Measurements from ENCODE around the gene NXT1.
"Not testable (repeated sequence)": the region's sequence is repeated elsewhere in the genome, so short reads cannot be mapped to it uniquely, and the experiment has no call there.

Gene NXT1

DNA sequence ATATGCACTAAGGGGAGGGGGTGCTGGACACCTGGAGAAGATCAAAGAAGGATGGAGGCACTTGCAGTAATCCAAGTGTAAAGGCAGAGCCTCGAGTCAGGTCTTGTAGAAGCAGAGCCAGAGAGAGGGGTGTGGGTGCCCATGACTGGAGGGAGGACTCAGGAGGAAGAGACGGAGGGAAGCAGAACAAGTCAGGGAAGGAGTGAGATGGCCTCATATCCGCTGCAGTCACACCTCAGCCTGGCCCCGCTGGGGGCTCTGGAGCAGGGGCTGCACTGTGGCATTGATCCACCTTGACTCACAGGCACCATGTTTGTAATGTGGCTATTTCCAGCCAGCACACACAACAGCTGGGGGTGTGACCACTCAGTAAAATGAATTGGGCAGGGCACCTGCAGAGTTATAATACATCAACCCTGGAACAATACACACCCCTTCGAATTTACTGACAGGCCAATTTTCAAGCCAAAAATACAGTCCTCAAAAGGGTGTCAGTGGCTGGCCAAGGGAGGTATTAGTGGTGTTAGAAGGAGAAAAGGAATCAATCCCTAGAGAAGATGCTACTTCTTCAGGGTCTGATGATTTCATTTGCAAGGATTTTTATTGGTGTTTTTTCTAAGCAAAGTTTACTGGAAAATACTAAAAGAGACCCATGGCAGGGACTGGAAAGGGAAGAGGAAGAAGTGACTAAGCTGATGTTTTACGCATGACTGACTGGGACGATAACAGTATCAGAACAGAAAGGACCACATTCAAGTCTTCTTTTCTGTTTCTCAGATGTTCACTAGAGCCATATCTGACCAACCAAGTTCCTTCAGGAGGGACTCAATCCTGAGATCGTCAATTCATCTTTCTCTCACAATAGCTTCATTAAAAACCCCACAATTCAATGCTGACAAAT, 18.9 kb upstream of the NXT1 start:
- DNase-seq (ENCODE audit: low spot score) = no peak

- no peak for DNase-seq (ENCODE audit: low spot score)
Measured at GRCh38 chr20:23332467-23332866, 18.1 kb upstream of the NXT1 start.

DNA sequence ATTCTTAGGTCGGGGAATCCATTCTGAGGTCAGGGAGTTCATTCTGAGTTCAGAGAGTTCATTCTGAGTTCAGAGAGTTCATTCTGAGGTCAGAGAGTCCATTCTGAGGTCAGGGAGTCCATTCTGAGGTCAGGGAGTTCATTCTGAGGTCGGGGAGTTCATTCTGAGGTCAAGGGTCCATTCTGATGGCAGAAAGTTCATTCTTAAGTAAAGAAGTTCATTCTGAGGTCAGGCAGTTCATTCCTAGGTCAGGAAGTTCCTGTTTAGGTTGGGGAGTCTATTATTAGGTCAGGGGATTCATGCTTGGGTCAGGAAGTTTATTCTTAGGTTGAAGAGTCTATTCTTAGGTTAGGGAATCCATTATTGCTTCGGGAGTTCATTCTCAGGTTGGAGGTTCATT, 16.5 kb upstream of the NXT1 start:
- DNase-seq (ENCODE audit: low spot score) = no peak

GRCh38 chr20:23335521-23335920, 15.1 kb upstream of the NXT1 start:
- no peak for DNase-seq (ENCODE audit: low spot score)

DNA sequence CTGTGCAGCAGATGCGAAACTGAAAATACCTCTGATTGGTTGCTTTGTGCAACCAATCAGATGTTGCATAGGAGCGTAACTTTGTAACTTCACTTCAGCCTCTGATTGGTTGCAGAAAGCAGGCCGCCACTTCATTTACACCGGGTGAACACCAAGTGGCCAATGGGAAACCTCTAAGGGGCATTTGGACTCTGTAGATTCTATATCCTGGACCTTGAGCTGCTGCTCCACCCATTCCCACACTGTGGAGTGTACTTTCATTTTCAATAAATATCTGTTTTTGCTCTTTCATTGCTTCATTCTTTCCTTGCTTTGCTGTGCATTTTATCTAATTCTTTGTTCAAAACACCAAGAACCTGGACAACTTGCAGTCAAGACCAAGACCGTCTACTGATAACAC, 14.1 kb upstream of the NXT1 start:
- no peak for DNase-seq (ENCODE audit: low spot score)

DNA sequence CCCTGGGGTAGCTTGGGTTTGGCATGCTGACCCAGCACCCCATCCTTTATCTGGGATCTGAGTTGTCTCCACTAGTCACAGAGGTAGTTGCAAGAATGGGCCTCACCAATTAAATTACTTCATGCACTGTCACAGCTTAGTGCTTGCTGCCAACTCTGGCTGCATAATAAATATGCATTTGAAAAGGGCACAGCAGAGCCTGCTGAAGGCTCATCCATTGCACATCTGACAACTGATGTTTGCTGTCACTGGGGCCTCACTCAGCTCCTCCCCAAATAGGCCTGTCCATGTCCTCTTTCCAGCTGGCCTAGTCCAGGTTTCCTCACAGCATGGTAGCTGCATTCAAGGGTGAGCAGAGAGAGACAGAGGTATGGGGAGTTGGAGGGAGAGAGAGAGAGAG, 13.3 kb upstream of the NXT1 start:
- DNase-seq (ENCODE audit: low spot score) = no peak

- DNase-seq (ENCODE audit: low spot score) = no peak
Measured at GRCh38 chr20:23339986-23340385, 10.6 kb upstream of the NXT1 start.

DNA sequence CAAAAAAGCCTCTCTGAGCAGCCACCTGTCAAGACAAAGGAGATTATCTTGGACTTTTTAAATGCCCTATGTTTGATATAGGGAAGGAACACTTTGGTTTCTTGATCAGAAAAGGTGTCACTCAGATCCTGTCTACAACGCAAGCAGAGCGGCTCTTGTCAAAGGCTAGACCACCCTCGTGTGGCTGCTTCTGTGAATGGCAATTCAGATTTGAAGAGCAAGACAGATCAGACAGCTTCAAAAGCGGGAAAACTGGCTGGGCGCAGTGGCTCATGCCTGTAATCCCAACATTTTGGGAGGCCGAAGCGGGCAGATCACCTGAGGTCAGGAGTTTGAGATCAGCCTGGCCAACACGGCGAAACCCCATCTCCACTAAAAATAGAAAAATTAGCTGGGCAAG, 10.1 kb upstream of the NXT1 start:
- peak; percentile 71 for DNase-seq (ENCODE audit: low spot score)

DNA sequence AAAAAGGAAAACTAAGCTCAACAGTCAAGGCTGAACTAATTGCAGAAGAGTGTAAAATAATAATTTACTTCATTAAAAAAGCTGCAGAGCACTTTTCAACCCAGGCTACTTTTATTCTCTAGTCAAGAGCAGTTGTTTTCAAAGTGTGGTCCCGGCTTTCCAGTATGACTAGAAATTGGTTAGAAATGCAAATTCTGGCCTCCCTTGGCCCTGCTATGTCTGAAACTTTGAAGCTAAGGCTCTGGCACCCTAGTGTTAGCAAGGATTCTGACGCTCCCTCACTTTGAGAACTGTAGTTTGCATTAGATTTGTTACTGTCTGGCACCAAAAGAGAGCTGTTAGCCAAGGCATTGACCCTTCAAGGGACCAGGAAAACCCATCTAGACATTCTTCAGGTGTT, 9.5 kb upstream of the NXT1 start:
- no peak for DNase-seq (ENCODE audit: low spot score)

DNA sequence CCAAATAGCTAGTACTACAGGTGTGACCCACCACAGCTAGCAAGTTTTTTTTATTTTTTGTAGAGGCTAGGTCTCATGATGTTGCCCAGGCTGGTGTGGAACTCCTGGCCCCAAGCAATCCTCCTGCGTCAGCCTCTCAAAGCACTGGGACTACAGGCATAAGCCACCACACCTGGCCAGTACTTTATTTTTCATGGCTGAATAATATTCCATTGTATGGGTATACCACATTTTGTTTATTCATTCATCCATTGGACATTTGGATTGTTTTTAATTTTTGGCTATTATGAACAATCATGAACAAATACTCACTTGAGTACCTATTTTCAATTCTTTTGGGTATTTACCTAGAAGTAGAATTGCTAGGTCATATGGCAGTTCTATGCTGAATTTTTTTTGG, 7.0 kb upstream of the NXT1 start:
- DNase-seq (ENCODE audit: low spot score) = no peak

- no peak for DNase-seq (ENCODE audit: low spot score)
Measured at GRCh38 chr20:23344336-23344735, 6.3 kb upstream of the NXT1 start.

GRCh38 chr20:23346002-23346401, 4.6 kb upstream of the NXT1 start:
- DNase-seq (ENCODE audit: low spot score) = no peak

GRCh38 chr20:23347791-23348190, 2.8 kb upstream of the NXT1 start:
- no peak for DNase-seq (ENCODE audit: low spot score)

GRCh38 chr20:23348510-23348909, 2.1 kb upstream of the NXT1 start:
- DNase-seq (ENCODE audit: low spot score) = not testable (repeated sequence)

GRCh38 chr20:23349338-23350195, 1.0 kb upstream of the NXT1 start:
- peak; percentile 82 for DNase-seq (ENCODE audit: low spot score)

DNA sequence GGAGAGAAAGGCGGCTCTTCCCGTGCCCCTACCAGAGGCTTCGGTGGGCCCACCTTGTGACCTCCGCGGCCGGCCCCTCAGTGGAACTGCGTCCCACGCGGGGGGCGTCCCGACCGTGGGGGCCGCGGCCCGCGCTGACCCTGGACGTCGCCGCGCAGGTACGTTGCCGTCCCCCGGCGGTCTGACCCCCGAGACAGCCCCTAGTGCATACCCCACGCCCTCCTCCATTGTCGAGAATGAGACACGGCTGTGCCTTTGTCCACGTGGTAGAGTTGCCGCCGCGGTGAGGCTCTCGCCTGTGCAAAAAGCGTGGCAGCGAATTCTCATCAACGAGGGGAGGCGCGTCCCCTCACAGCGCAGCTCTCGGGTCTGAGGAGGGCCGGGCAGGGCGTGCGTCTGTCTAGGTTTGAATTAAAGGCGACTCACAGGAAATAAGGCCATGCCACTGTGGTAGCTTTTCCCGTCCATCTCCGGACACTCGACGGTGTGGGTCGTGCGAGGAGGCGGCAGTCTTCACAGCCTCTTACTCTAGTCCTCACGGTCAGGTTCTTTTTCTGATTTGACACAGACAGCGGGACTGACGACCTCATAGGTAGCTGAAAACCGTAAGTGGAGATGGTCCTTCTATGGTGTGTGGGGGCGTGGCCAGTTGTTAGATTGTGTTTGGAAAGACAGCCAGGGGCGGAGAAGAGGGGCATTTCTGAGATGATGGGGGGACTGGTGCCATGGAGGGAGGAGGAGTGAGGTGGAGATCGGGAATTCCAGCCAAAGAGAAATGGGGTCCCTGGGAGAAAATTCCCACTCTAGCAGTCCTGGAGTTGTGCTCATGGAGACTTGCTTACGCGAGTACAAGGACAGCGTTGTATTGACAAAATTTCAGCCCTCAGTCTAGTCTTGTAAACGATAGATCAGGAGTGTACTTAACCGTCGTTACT, 580 bp downstream of the NXT1 start:
- peak; percentile 81 for DNase-seq (ENCODE audit: low spot score)

DNA sequence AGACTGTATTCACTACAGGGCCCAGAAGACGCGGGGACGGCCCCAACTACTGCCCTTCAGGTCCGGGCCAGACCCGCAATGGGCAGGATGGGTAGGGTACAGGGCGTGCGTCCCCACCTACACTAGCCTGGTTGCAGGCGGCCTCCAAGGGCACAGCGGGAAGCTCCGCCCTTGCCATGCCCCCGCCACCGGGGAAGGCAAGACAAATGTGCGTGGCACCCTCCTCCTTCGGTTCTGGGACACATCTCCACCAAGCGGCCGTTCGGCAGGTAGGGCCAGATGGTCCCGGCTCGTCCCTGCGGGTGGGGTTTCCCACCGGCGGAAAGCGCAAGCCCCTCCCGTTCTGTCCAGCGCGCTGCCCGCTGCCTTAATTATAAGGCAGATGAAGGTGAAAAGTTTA, 5.6 kb downstream of the NXT1 start:
- no peak for DNase-seq (ENCODE audit: low spot score)

DNA sequence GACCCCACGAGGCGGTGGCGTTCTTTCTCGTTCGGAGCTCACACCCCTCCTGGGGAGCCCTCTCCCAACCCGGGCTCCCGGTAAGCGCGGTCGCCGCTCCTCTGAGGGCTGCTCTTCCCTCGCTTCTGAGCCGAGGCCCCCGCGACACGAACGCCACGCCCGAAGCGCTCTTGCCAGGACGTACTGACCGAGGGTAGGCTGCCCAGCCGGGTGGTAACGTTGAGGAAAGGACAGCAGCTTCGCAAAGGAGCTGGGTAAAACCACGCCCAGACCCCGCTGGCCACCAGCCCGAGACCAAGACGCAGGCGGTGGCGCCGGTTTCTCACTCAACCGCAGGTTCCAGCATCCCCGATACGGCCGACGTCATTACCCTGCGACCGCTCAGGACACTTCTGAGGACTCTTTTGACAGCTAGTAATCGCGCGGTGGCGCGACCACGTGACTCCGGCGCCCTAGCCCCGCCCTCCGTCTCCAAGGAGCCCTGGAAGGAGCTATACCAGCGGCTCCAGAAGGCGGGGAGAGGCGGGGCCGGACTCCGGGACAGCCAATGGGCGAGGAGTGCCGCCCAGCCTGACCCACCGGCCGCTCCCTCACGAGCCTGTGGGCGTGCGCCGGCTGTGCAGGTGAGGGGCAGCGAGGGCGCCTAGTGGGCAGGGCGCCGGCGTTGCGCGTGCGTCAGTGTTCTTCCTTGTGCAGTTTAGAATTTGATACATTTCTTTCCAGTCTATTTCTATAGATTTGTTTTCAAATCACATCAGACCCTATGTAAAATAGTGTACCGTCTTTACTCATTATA, 7.4 kb downstream of the NXT1 start:
- peak; percentile 99 for DNase-seq (ENCODE audit: low spot score)

GRCh38 chr20:23358563-23358906, 7.9 kb downstream of the NXT1 start:
- DNase-seq (ENCODE audit: low spot score) = no peak

DNA sequence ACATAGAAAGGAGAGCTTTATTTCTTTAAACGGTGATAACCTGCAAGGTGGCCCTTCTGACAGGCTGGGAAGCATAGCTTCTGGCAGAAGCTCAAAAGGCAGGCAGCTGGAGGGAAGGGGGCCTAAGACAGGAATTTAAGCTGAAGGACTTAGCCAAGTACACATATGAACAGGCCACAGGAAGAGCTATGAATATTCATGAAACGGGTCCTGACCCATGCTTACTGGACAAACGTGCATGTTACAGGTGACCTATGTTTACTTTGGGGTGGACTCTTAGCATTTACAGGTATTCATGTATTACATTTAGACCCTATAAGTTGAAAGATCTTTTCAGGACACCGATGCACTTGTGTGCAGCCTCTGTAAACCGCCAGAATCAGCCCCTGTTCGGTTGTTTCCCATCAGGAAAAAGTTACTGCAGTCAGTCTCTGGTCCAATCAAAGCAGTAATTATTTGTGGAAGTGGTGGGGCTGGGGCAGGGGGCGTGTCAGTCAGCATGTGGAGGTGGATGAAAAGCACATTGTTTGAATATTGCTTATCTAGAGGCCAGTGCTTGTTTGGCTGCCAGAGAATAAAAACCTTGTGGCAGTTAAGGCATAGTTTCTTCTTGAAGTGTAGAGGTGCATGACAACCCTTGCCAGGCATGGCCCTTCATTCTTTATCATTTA, 8.5 kb downstream of the NXT1 start:
- DNase-seq (ENCODE audit: low spot score) = no peak

DNA sequence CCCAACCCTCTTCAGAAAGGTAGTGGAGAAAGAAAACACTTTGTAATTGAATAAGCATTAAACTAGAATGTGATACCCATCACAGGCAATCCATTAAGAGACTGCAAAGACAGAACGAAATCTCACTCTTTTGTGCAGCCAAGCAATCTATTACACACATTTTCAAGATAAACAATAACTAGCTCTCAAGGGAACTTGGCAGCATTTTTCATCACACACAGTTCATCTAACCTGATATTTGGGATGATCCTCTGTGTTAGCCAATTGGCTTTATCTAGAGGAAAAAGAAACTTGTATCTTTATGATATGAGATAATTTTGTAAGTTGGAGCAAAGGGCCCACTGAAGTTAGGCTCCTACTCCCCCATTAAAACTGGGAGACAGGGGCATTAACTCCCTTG, 9.9 kb downstream of the NXT1 start:
- no peak for DNase-seq (ENCODE audit: low spot score)

All from NAMALWA (cell line).